HL-60 (cell line): ENCODE measurements around the gene ATAD3C.

Experiments
- DNase-seq, 2 experiments: peaks; one replicate each; pipeline ENCODE4 v3.0.0-alpha.2; 2010 to 2020; ENCODE audit warnings: low read depth in 1 of 2, low spot score in 1 of 2
- H3K27ac ChIP-seq: fragments of 250-450 bp; sonication (Bioruptor Pico); replicated peaks from 2 replicates; pipeline ENCODE4 v1.5.1; 2020; ENCODE audit warnings: mild to moderate bottlenecking, moderate library complexity
- H3K27me3 ChIP-seq: fragments of 250-450 bp; sonication (Bioruptor Pico); 2 replicates; pipeline ENCODE4 v1.5.1; 2021; ENCODE audit warnings: mild to moderate bottlenecking, moderate library complexity; ENCODE audit not compliant: insufficient read depth, poor library complexity, severe bottlenecking
- H3K4me3 ChIP-seq: replicated peaks from 2 replicates; pipeline ENCODE4 v1.5.1; 2011; ENCODE audit warnings: mild to moderate bottlenecking, control low read depth, low read length; ENCODE audit not compliant: insufficient read depth
- CTCF ChIP-seq: IDR thresholded peaks from one replicate; pipeline ENCODE4 v1.5.1; 2011; ENCODE audit warnings: low read length, control low read depth, inconsistent platforms; ENCODE audit not compliant: insufficient read depth
- GABPA ChIP-seq: IDR thresholded peaks from 2 replicates; pipeline ENCODE4 v1.6.1; 2012; ENCODE audit warnings: low read depth
- POLR2AphosphoS5 ChIP-seq: IDR thresholded peaks from 2 replicates; pipeline ENCODE4 v1.6.1; 2012; ENCODE audit warnings: low read depth
- REST ChIP-seq: IDR thresholded peaks from 2 replicates; pipeline ENCODE4 v1.6.1; 2012; ENCODE audit warnings: low read depth; ENCODE audit not compliant: insufficient replicate concordance
- SPI1 ChIP-seq: IDR thresholded peaks from 2 replicates; pipeline ENCODE4 v1.6.1; 2012; ENCODE audit warnings: low read depth, mild to moderate bottlenecking, borderline replicate concordance

Gene ATAD3C

GRCh38 chr1:1429671-1430073, 19.8 kb upstream of the ATAD3C start:
- DNase-seq = no peak
- H3K4me3 ChIP-seq = no peak overlapping the region
- no peak for TF ChIP-seq REST
- TF ChIP-seq GABPA = no peak
- no peak for TF ChIP-seq CTCF
- TF ChIP-seq SPI1 = no peak
- no peak for TF ChIP-seq POLR2AphosphoS5
- H3K27me3 ChIP-seq = peaks cover 28% of the 10 kb centered on the region
- H3K27ac ChIP-seq = no peak overlapping the region

- no peak for TF ChIP-seq CTCF
- no peak for TF ChIP-seq SPI1
- no peak for TF ChIP-seq REST
- TF ChIP-seq GABPA = no peak
- no peak overlapping the region for H3K4me3 ChIP-seq
- no peak overlapping the region for H3K27ac ChIP-seq
- H3K27me3 ChIP-seq = peaks cover 34% of the 10 kb centered on the region
- no peak for DNase-seq
Observed at GRCh38 chr1:1430114-1430982, 19.1 kb upstream of the ATAD3C start.

- Histone ChIP-seq H3K27me3 (peaks cover 31% of the 10 kb centered on the region), H3K27ac (no peak overlapping the region), H3K4me3 (no peak overlapping the region)
- TF ChIP-seq REST = no peak
- no peak for TF ChIP-seq CTCF
- no peak for TF ChIP-seq SPI1
- TF ChIP-seq GABPA = no peak
- TF ChIP-seq POLR2AphosphoS5 = no peak
- no peak for DNase-seq
Observed at GRCh38 chr1:1430992-1431844, 18.3 kb upstream of the ATAD3C start.
